Panc1 (cell line): ENCODE data around the gene ALDH1A3. TPM values are rescaled to one million over a fixed set of nuclear protein-coding genes. Genes with fewer than 3 reads are reported as not detected.
A peak's percentile ranks its signal among the peaks of the same experiment; 100 is the strongest.

Experiments
- ATAC-seq: fragments of 200-7000 bp; cut with Tn5 transposase; 2 replicates; pipeline ENCODE4 v1.9.1; 2020; ENCODE audit warnings: mild to moderate bottlenecking, moderate library complexity
- Bru-seq: library from RNA; stranded (reverse); fragments of 400-500 nt; gene quantifications from one replicate; lab custom pipeline; 2021; lab: Mats Ljungman, UMichigan
- BruChase-seq, 2 experiments: library from RNA; stranded (reverse); fragments of 400-500 nt; gene quantifications; one replicate each; lab custom pipeline; 2021; lab: Mats Ljungman, UMichigan
- BruUV-seq: library from RNA; stranded (reverse); fragments of 400-500 nt; replicated peaks from 2 replicates; lab custom pipeline; 2021; lab: Mats Ljungman, UMichigan
- CTCF ChIA-PET: fragments of 300-600 bp; sonication (Branson Sonifier 250); formaldehyde crosslinking; loops from one replicate; lab custom pipeline; 2022; ENCODE audit warnings: antibody characterized with exemption; lab: Charles Lee
- POLR2A ChIA-PET: fragments of 300-600 bp; sonication (Branson Sonifier 250); formaldehyde crosslinking; loops from one replicate; lab custom pipeline; 2022; ENCODE audit warnings: antibody characterized with exemption; lab: Charles Lee
- DNase-seq: peaks from one replicate; pipeline ENCODE4 v3.0.0-alpha.2; 2010; ENCODE audit warnings: low read depth, low spot score
- H3K27ac ChIP-seq: 2 replicates; pipeline ENCODE4 v1.5.1; 2011; ENCODE audit warnings: mild to moderate bottlenecking, low read length, inconsistent platforms
- H3K27me3 ChIP-seq: fragments of 200-500 bp; sonication (Bioruptor generic); 2 replicates; pipeline ENCODE4 v1.6.0; 2014; ENCODE audit warnings: low read length, inconsistent platforms; ENCODE audit not compliant: control insufficient read depth, insufficient read depth
- H3K36me3 ChIP-seq: fragments of 200-500 bp; sonication (Bioruptor generic); 2 replicates; pipeline ENCODE4 v1.5.1; 2014; ENCODE audit warnings: inconsistent platforms, mild to moderate bottlenecking, low read length, moderate library complexity; ENCODE audit not compliant: control insufficient read depth, insufficient read depth
- H3K4me1 ChIP-seq: 2 replicates; pipeline ENCODE4 v1.5.1; 2011; ENCODE audit warnings: inconsistent platforms, mild to moderate bottlenecking, low read length, moderate library complexity; ENCODE audit not compliant: control insufficient read depth, insufficient read depth
- H3K4me3 ChIP-seq, 2 experiments: 2 replicates each; pipeline ENCODE4 v1.5.1; 2011 to 2012; ENCODE audit warnings: low read depth in 2 of 2, low read length in 2 of 2, mild to moderate bottlenecking in 2 of 2, inconsistent platforms in 1 of 2, moderate library complexity in 1 of 2
- H3K9me3 ChIP-seq: fragments of 200-500 bp; sonication (Bioruptor generic); 2 replicates; pipeline ENCODE4 v1.5.1; 2014; ENCODE audit warnings: low read depth, mild to moderate bottlenecking, inconsistent platforms, low read length, moderate library complexity; ENCODE audit not compliant: control insufficient read depth, insufficient read depth
- POLR2AphosphoS5 ChIP-seq: IDR thresholded peaks from 2 replicates; pipeline ENCODE4 v1.6.1; 2012; ENCODE audit warnings: mild to moderate bottlenecking, low read depth, low read length, moderate library complexity
- SIN3A ChIP-seq: IDR thresholded peaks from 2 replicates; pipeline ENCODE4 v1.6.1; 2012; ENCODE audit warnings: low read depth, mild to moderate bottlenecking, low read length, moderate library complexity, borderline replicate concordance; ENCODE audit not compliant: insufficient read depth
- TCF7L2 ChIP-seq: IDR thresholded peaks from 2 replicates; pipeline ENCODE4 v1.6.1; 2011; ENCODE audit warnings: mild to moderate bottlenecking, low read depth, low read length, inconsistent platforms
- in situ Hi-C: cut with HindIII; loops from 2 replicates; pipeline ENCODE4 v1.10.0; 2016; ENCODE audit warnings: low sequenced_read_pairs, low pct_unique_long_range_greater_than_20kb
- intact Hi-C: fragments of 100-400 bp; cut with micrococcal nuclease; formaldehyde crosslinking; loops from one replicate; pipeline ENCODE4 v1.10.0; 2022; ENCODE audit not compliant: unreplicated experiment
- long read RNA-seq: library from polyadenylated mRNA; unstranded; transcript quantifications from one replicate; pipeline ENCODE4 v2.0.0, GENCODE V29; 2021; ENCODE audit not compliant: unreplicated experiment
- polyA plus RNA-seq: library from polyadenylated mRNA; unstranded; fragments of >200 nt; gene quantifications from one replicate; pipeline ENCODE4 v1.2.1, GENCODE V29; 2012; ENCODE audit warnings: missing spikeins; ENCODE audit not compliant: insufficient read length
- total RNA-seq: library from RNA; stranded (reverse); gene quantifications from one replicate; pipeline ENCODE4 v1.2.1, GENCODE V29; 2021; ENCODE audit not compliant: unreplicated experiment
- TF ChIP-seq, protein P1 (sequence below), 2 experiments: IDR thresholded peaks; 2 replicates each; pipeline ENCODE4 v1.6.1; 2011 to 2012; ENCODE audit warnings: low read depth in 2 of 2, control low read depth in 1 of 2, low read length in 1 of 2, mild to moderate bottlenecking in 1 of 2, moderate library complexity in 1 of 2; ENCODE audit not compliant: insufficient read depth in 1 of 2
- TF ChIP-seq, protein P2 (sequence below): fragments of 450-650 bp; IDR thresholded peaks from 2 replicates; pipeline ENCODE4 v1.5.1; 2017; ENCODE audit warnings: mild to moderate bottlenecking

ALDH1A3 gene
- total RNA-seq, result 143 TPM
- polyA plus RNA-seq, result 320 TPM
- percentile 93 among the genes with signal in this experiment for Bru-seq, nascent RNA
- percentile 91 among the genes with signal in this experiment for BruChase-seq, experiment 1, labeled RNA remaining after a 2-hour chase
- BruChase-seq, experiment 2, labeled RNA remaining after a 6-hour chase, result percentile 96 among the genes with signal in this experiment
- long read RNA-seq, transcript ALDH1A3-202 (10 exons, 3,104 nt), result minor isoform, 7 of 427 reads
- long read RNA-seq, transcript ALDH1A3-201 (13 exons, 3,924 nt), result major isoform, 331 of 427 reads
- long read RNA-seq, partial matches to known transcripts, result 49 of 427 reads
- long read RNA-seq, other reads (novel, unspliced or antisense), result 37 of 427 reads

DNA sequence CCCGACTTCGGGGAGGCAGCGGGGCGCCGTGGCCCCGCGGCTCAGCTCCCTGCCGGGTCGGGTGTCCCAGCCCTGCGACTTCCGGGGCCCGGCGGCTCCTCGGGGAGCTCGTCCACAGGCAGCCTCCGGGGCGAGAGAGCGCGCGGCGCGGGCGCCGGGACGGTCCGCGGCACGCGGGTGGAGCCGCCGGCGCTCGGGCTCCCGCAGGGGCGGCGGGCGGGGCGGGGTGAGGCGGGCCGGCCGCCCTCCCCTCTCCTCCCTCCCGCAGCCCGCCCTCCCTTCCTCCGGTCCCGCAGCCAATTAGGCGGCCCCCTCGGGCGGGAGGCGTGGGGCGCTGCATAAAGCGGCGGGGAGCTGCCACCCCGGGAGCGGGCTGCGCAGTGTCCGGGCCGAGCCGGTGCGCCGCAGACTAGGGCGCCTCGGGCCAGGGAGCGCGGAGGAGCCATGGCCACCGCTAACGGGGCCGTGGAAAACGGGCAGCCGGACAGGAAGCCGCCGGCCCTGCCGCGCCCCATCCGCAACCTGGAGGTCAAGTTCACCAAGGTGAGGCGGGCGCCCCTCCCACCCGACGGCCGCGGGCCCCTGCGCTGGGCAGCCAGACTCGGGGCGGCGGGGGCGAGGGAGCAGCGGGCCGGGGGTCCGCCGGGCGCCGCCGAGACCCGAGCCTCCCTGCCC lies at the start of gene ALDH1A3:
Gene ALDH1A3, plus strand, starts transcription at position 368 of the 675 bp plus-strand sequence. Its CDS starts 77 bp downstream, at position 445.
- H3K27me3 ChIP-seq, result no peaks in the 10 kb centered on the region
- ChIA-PET CTCF (interaction anchor here (0.9 kb wide), 1 partner anchor 209 kb away, joined by 3 read pairs; no protein-coding TSS in a partner anchor), POLR2A (no interaction called here)
- H3K27ac ChIP-seq, result peak within 1 kb of the TSS; percentile 84
- peaks cover 31% of the 10 kb centered on the region for H3K4me1 ChIP-seq
- H3K4me3 ChIP-seq, result peak within 1 kb of the TSS; percentile 81
- in situ Hi-C loops (no loop called here), intact Hi-C loops (no loop called here)
- peaks cover 3% of the 10 kb centered on the region; the same call in 1 of the 2 replicates for H3K36me3 ChIP-seq
- no TSS peak for BruUV-seq
- DNase-seq (no peak), ATAC-seq (peak; percentile 89)
- TF ChIP-seq POLR2AphosphoS5 (peak; percentile 82), SIN3A (peak; percentile 75; the same call in 1 of the 2 replicates), TCF7L2 (no peak)
- TF ChIP-seq, protein P1, sequence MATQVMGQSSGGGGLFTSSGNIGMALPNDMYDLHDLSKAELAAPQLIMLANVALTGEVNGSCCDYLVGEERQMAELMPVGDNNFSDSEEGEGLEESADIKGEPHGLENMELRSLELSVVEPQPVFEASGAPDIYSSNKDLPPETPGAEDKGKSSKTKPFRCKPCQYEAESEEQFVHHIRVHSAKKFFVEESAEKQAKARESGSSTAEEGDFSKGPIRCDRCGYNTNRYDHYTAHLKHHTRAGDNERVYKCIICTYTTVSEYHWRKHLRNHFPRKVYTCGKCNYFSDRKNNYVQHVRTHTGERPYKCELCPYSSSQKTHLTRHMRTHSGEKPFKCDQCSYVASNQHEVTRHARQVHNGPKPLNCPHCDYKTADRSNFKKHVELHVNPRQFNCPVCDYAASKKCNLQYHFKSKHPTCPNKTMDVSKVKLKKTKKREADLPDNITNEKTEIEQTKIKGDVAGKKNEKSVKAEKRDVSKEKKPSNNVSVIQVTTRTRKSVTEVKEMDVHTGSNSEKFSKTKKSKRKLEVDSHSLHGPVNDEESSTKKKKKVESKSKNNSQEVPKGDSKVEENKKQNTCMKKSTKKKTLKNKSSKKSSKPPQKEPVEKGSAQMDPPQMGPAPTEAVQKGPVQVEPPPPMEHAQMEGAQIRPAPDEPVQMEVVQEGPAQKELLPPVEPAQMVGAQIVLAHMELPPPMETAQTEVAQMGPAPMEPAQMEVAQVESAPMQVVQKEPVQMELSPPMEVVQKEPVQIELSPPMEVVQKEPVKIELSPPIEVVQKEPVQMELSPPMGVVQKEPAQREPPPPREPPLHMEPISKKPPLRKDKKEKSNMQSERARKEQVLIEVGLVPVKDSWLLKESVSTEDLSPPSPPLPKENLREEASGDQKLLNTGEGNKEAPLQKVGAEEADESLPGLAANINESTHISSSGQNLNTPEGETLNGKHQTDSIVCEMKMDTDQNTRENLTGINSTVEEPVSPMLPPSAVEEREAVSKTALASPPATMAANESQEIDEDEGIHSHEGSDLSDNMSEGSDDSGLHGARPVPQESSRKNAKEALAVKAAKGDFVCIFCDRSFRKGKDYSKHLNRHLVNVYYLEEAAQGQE (IDR thresholded peaks at IDR 0.05; ENCODE audit: insufficient read depth in 1 of 2, low read depth in 2 of 2, low read length in 1 of 2), result no peak
- TF ChIP-seq, protein P2, sequence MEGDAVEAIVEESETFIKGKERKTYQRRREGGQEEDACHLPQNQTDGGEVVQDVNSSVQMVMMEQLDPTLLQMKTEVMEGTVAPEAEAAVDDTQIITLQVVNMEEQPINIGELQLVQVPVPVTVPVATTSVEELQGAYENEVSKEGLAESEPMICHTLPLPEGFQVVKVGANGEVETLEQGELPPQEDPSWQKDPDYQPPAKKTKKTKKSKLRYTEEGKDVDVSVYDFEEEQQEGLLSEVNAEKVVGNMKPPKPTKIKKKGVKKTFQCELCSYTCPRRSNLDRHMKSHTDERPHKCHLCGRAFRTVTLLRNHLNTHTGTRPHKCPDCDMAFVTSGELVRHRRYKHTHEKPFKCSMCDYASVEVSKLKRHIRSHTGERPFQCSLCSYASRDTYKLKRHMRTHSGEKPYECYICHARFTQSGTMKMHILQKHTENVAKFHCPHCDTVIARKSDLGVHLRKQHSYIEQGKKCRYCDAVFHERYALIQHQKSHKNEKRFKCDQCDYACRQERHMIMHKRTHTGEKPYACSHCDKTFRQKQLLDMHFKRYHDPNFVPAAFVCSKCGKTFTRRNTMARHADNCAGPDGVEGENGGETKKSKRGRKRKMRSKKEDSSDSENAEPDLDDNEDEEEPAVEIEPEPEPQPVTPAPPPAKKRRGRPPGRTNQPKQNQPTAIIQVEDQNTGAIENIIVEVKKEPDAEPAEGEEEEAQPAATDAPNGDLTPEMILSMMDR, result no peak
- no peaks in the 10 kb centered on the region for H3K9me3 ChIP-seq

DNA sequence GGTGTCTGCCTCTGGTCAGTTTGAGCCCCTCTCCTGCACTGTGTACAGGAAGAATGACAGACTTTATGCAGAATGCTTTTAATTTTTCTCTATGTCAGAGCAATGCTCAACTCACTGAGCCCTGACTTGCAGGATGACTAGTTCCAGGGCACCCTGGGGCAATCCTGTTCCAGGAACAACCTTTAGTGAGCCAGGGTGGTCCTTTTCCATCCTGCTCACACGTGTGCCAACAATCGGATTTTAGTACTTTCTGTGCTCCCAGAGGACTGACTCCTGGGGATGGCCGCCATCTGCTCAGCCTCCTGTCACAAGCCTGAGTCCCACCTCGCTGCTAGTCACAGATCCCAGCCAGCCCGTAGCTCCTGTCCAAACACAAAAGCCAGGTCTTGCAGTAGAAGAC lies 48.2 kb upstream of the ALDH1A3 start:
- POLR2A ChIA-PET, result interaction anchor here (0.6 kb wide), 1 partner anchor 10 kb away, joined by 3 read pairs; no protein-coding TSS in a partner anchor
- ATAC-seq (0 out of 2 replicates have a peak, but pooled peaks have one; percentile 26), DNase-seq (no peak)
- no peaks in the 10 kb centered on the region for H3K9me3 ChIP-seq
- in situ Hi-C loops, result no loop called here
- H3K4me3 ChIP-seq, result no peak overlapping the region
- no TSS peak for BruUV-seq
- no peaks in the 10 kb centered on the region for H3K36me3 ChIP-seq
- H3K27ac ChIP-seq, result no peak overlapping the region
- intact Hi-C loops, result no loop called here
- CTCF ChIA-PET, result no interaction called here
- H3K4me1 ChIP-seq, result no peaks in the 10 kb centered on the region
- TF ChIP-seq, protein P2, result no peak
- no peak for TF ChIP-seq POLR2AphosphoS5
- TF ChIP-seq, protein P1 (IDR thresholded peaks at IDR 0.05; ENCODE audit: insufficient read depth in 1 of 2, low read depth in 2 of 2, low read length in 1 of 2), result no peak
- no peak for TF ChIP-seq TCF7L2
- no peaks in the 10 kb centered on the region for H3K27me3 ChIP-seq
